Activated naive CD4-positive, alpha-beta T cell (primary cell): ENCODE data around the gene CSF1R.
"Not testable (repeated sequence)": the region's sequence is repeated elsewhere in the genome, so short reads cannot be mapped to it uniquely, and the experiment has no call there.

ENCODE experiments used
- DNase-seq, 4 experiments: peaks; one replicate each; lab custom pipeline; 2025; lab: John Stamatoyannopoulos, UW

Gene CSF1R

GRCh38 chr5:150054569-150054968 is 31.8 kb downstream of the CSF1R start:
- DNase-seq, result no peak

GRCh38 chr5:150053713-150054392 is 32.5 kb downstream of the CSF1R start:
- DNase-seq, result no peak

DNA sequence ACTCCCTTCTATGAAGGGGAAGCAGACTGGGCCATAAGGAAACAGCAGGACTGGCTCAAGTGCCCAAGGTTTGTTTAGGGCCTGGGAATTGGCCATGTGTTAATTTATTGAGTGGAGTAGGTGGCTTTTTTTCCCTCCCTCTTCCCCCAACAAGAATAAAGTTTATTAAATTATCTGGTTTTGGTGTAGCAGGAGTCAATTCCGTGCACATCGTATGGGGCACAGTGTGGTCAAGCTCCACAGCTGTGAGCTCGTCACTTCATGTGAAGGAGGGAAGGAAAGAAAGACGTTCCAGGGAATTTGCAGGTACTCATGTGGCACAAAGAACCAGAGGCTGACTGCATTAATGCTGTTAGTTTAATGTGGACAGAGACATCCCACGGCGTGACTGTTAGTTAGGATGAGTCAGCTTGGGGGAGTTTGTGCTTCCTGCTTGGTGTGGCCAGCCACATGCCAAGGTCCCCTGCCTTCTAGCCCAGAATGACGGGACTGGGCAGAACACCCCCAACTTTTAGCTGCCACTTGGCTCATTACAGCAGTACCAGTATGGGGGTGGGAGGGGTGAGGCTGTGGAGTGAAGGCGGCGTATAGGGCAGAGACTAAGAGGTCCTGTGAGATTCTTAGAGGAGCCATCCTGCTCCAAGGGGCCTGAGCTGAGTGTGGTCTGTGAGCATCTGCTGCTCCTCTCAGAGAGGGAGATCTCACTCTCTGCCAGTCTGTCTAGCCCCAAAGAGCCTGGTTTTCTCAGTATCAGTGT is 33.2 kb downstream of the CSF1R start:
- no peak for DNase-seq

- no peak for DNase-seq
Observed at GRCh38 chr5:150052226-150052955, 34.0 kb downstream of the CSF1R start.

GRCh38 chr5:150051657-150052195 is 34.6 kb downstream of the CSF1R start:
- no peak for DNase-seq

DNA sequence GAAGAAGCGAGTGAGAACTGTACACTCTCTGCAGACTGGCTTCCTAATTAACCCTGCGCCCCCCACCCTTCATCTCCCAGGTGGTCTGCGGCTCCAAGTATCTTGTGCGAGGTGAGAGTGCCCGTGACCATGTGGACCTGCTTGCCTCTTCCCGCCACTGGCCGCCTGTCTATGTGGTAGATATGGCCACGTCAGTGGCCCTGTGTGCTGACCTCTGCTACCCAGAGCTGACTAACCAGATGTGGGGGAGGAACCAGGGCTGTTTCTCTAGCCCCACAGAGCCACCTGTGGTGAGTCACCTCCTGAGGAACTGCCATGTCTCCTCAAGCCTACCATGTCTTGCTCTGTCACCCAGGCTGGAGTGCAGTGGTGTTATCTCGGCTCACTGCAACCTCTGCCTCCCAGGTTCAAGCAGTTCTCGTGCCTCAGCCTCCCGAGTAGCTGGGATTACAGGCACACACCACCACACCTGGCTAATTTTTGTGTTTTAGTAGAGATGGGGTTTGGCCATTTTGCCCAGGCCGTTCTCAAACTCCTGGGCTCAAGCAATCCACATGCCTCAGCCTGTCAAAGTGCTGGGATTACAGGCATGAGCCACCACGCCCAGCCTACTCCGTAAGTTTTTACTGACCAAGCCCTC is 36.1 kb downstream of the CSF1R start:
- DNase-seq, result not testable (repeated sequence)

- DNase-seq, result no peak
Observed at GRCh38 chr5:150046031-150046430, 40.3 kb downstream of the CSF1R start.

DNA sequence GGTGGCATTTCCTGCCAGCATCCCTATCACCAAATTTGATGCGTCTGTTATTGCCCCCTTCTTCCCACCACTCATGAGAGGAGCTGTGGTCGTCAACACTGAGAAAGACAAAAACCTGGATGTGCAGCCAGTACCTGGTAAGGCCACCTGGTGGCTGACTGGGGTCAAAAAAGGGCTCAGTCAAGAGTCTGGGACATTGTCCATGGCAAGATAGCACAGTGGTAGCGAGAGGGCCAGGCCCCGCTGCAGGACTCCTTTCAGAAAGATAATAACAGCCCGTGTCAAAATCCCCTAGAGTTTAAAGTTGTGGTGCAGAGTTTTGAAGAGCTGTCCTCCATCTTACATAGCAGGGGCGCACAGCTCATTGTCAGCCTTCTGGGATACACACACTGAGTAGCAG is 40.8 kb downstream of the CSF1R start:
- DNase-seq, result no peak

DNA sequence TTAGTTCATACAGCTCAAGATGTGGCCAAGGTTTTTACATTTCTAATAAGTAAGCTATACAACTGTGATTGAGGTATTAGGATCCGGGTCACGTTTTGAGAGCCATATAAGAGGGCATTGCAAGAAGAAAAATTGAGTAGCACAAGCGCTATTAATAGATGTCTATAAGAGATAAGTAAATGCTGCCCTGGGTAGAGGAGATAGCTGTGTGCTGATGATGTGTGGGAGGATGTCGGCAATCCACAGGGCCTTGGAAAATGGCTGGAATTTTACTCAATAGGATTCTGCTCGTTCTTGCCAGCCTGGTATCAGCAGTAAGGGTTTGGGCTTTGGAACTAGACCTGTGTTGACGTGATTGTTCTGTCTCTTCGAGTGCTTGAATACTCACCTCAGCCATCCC is 41.6 kb downstream of the CSF1R start:
- no peak for DNase-seq

DNA sequence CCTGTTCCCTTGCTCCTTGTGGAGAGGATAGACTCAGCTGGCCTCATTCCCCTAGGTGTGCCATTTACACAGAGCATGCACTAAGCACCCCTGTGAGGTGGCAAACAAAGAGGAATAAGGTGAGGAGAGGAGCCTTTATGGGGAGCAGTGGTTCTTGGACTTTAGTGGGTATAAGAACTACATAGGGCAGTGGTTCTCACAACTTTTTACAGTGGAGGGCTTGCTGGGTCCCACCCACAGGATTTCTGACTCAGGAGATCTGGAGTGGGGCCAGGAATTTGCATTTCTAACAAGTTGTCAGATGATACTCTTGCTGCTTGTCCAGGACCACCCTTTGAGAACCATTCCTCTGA is 42.0 kb downstream of the CSF1R start:
- no peak for DNase-seq

GRCh38 chr5:150043657-150044328 is 42.6 kb downstream of the CSF1R start:
- no peak for DNase-seq

DNA sequence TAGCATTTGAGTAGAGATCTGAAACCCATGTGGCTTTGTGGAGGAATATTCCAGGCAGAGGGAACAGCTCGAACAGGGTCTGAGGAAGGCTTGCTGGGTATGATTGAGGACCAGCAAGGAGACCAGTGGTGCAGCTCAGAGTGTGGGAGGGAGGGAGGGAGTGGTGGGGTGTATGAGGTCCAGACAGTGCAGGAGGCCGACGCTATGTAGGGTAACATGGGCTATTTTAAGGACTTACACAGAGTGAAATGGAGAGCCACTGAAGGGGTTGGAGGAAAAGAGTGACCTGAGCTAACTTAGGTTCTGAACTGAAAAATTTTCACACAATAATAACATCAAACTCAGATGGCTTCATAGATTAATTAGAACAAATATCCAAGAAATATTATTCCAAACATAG is 43.9 kb downstream of the CSF1R start:
- no peak for DNase-seq

DNA sequence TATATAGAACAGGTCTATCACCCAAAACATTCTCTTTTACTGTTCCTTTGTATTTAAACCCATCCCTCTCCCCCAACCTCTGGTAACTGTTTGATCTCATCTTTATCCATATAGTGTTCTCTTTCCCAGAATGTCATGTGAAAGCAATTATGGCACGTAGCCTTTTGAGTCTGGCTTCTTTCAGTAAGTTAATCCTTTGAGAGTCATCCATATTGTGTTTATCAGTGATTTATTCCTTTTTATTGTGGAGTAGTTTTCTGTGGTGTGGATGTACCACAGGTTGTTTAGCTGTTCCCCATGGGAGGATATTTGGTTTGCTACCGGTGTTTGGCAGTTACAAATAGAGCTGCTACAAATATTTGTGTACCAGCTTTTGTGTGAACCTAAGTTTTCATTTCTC is 47.8 kb downstream of the CSF1R start:
- DNase-seq, result no peak

- no peak for DNase-seq
Observed at GRCh38 chr5:150036513-150036912, 49.8 kb downstream of the CSF1R start.

GRCh38 chr5:150035139-150035895 is 51.0 kb downstream of the CSF1R start:
- DNase-seq, result no peak

- DNase-seq, result no peak
Observed at GRCh38 chr5:150034662-150035061, 51.7 kb downstream of the CSF1R start.

- no peak for DNase-seq
Observed at GRCh38 chr5:150033334-150033733, 53.0 kb downstream of the CSF1R start.

GRCh38 chr5:150028047-150028446 is 58.3 kb downstream of the CSF1R start:
- not testable (repeated sequence) for DNase-seq

DNA sequence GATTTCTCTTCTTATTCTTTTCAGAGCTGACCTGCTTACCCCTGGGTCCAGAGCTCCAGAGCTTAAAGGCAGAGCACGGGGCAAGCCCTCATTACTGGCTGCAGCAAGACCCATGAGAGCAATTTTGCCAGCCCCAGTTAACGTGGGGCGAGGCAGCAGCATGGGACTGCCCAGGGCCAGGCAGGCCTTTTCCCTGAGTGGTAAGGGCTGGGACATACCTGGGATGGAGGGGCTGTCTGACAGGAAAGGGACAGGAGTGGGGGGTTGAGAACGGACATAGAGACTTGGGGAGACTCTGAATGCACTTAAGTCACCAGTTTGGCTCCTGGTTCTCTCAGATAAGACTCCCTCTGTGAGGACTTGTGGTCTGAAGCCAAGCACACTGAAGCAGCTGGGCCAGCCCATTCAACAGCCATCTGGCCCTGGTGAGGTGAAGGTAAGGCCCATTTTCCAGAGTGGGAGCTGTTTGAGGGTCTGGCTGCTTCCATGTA is 59.6 kb downstream of the CSF1R start:
- DNase-seq, result no peak

DNA sequence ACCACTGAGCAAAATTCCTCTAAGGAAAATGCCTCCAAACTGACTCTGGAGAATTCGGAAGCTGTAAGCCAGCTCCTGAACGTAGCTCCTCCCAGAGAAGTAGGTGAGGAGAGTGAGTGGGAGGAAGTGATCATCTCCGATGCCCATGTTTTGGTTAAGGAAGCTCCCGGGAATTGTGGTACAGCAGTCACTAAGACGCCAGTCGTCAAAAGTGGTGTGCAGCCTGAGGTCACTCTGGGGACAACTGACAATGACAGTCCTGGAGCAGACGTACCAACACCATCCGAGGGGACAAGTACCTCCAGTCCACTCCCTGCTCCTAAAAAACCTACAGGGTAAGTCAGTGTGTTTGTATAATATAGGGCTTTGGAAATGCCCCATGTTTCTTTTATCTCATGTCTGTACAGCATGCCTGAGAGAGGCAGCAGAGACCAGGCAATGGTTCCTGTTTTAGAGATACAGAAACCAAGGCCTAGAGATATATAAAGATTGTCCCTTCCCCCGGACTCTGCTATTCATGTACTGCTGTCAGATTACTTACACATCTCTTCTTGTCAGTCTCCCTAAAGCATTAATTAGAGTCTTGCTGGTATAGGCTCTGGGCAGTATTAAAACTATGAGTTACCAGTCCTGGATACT is 61.9 kb downstream of the CSF1R start:
- DNase-seq, result no peak
